ENCODE measurements around the gene LARP4B. TPM values are rescaled to one million over a fixed set of nuclear protein-coding genes. Genes with fewer than 3 reads are reported as not detected.

The LARP4B gene
- polyA plus RNA-seq, 1 donor (not counting 4 experiments of a cell fraction or from before 2014, with no cell fraction given): 39.4 TPM

DNA sequence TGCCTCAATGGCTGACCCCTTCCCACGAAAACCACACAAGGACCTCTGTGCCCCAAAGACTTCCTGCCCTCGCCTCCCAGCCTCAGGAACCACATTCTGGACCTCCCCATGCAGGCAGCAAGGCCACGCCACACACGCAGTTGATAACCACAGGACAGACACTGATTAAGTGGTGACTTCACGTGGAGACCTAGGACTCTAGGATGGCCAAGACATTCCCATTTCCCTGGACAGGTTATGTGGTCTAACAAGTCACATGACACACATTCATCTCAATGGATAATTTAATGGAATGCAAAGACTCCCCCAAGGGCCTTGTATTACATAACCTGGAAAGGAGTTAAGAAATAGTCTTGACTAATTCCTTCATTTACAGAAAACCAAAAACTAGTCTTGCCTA is 110.2 kb downstream of the LARP4B start:
- Histone ChIP-seq H3K4me3 (ENCODE audit: control insufficient read depth in 2 of 3, extremely low read depth in 1 of 3, insufficient read depth in 2 of 3, low read depth in 1 of 3, low read length in 3 of 3) (no peak overlapping the region), H3K27me3 (ENCODE audit: control insufficient read depth, extremely low read depth, insufficient read depth, low read length) (no peaks in the 10 kb centered on the region), H4K20me1 (ENCODE audit: control insufficient read depth, extremely low read depth, insufficient read depth, low read length) (no peaks in the 10 kb centered on the region), H3K4me1 (ENCODE audit: control insufficient read depth, extremely low read depth, insufficient read depth, low read length) (no peaks in the 10 kb centered on the region), H3K9me1 (ENCODE audit: control insufficient read depth, extremely low read depth, insufficient read depth, low read length) (no peaks in the 10 kb centered on the region), H3K79me2 (ENCODE audit: control insufficient read depth, insufficient read depth, low read length) (no peaks in the 10 kb centered on the region), H3K9ac (ENCODE audit: control insufficient read depth, extremely low read depth, insufficient read depth, low read length) (no peak overlapping the region), H3K36me3 (ENCODE audit: control insufficient read depth in 2 of 2, extremely low read depth in 1 of 2, insufficient read depth in 2 of 2, low read length in 2 of 2) (peaks cover 57 to 80% of the 10 kb centered on the region in 2 experiments), H2AFZ (ENCODE audit: control insufficient read depth, low read length) (no peak overlapping the region), H3K9me3 (ENCODE audit: control insufficient read depth, low read depth, low read length) (no peaks in the 10 kb centered on the region), H3K4me2 (ENCODE audit: control insufficient read depth, extremely low read depth, insufficient read depth, low read depth, low read length) (no peak overlapping the region), H3K27ac (ENCODE audit: control insufficient read depth, insufficient read depth, low read length) (no peak overlapping the region)
- TF ChIP-seq EZH2 (IDR thresholded peaks at IDR 0.05; ENCODE audit: low read length): no peak
- TF ChIP-seq, protein P1, sequence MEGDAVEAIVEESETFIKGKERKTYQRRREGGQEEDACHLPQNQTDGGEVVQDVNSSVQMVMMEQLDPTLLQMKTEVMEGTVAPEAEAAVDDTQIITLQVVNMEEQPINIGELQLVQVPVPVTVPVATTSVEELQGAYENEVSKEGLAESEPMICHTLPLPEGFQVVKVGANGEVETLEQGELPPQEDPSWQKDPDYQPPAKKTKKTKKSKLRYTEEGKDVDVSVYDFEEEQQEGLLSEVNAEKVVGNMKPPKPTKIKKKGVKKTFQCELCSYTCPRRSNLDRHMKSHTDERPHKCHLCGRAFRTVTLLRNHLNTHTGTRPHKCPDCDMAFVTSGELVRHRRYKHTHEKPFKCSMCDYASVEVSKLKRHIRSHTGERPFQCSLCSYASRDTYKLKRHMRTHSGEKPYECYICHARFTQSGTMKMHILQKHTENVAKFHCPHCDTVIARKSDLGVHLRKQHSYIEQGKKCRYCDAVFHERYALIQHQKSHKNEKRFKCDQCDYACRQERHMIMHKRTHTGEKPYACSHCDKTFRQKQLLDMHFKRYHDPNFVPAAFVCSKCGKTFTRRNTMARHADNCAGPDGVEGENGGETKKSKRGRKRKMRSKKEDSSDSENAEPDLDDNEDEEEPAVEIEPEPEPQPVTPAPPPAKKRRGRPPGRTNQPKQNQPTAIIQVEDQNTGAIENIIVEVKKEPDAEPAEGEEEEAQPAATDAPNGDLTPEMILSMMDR (optimal IDR thresholded peaks at IDR 0.05 in 1 of 3, IDR thresholded peaks at IDR 0.05 in 1 of 3, conservative IDR thresholded peaks at IDR 0.05 in 1 of 3; ENCODE audit: extremely low read depth in 1 of 3, insufficient read depth in 2 of 3, low read length in 3 of 3): no peak
- FAIRE-seq (no peak), DNase-seq (ENCODE audit: low read depth, low spot score) (no peak)
- dilution Hi-C loops (cut with MboI; ENCODE audit: extremely low pct_ligation_motif_present, low sequenced_read_pairs): no loop called here

DNA sequence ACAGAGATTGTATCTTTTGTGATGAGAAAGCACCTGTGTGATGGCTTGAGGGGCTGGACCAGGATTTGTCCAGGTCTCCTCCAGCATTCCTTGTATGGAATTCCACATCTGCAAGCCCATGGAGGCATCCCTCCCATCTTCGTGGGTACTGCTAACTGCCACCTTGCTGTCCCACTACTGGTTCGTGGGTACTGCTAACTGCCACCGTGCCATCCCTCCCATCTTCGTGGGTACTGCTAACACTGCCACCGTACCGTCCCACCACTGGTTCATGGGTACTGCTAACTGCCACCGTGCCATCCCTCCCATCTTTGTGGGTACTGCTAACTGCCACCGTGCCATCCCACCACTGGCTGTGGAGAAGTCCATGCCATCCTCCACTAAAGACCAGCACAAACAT is 111.7 kb downstream of the LARP4B start:
- no peaks in the 10 kb centered on the region for H3K79me2 ChIP-seq (ENCODE audit: control insufficient read depth, insufficient read depth, low read length)
- TF ChIP-seq, protein P1 (optimal IDR thresholded peaks at IDR 0.05 in 1 of 3, IDR thresholded peaks at IDR 0.05 in 1 of 3, conservative IDR thresholded peaks at IDR 0.05 in 1 of 3; ENCODE audit: extremely low read depth in 1 of 3, insufficient read depth in 2 of 3, low read length in 3 of 3): no peak
- no peak for TF ChIP-seq EZH2 (IDR thresholded peaks at IDR 0.05; ENCODE audit: low read length)
- no peaks in the 10 kb centered on the region for H3K27me3 ChIP-seq (ENCODE audit: control insufficient read depth, extremely low read depth, insufficient read depth, low read length)
- peaks cover 57 to 79% of the 10 kb centered on the region in 2 experiments for H3K36me3 ChIP-seq (ENCODE audit: control insufficient read depth in 2 of 2, extremely low read depth in 1 of 2, insufficient read depth in 2 of 2, low read length in 2 of 2)
- dilution Hi-C loops (cut with MboI; ENCODE audit: extremely low pct_ligation_motif_present, low sequenced_read_pairs): no loop called here
- H3K9me1 ChIP-seq (ENCODE audit: control insufficient read depth, extremely low read depth, insufficient read depth, low read length): no peaks in the 10 kb centered on the region
- H3K9me3 ChIP-seq (ENCODE audit: control insufficient read depth, low read depth, low read length): no peaks in the 10 kb centered on the region
- H3K9ac ChIP-seq (ENCODE audit: control insufficient read depth, extremely low read depth, insufficient read depth, low read length): no peak overlapping the region
- no peaks in the 10 kb centered on the region for H3K4me1 ChIP-seq (ENCODE audit: control insufficient read depth, extremely low read depth, insufficient read depth, low read length)
- DNase-seq (ENCODE audit: low read depth, low spot score): no peak
- no peak overlapping the region for H3K27ac ChIP-seq (ENCODE audit: control insufficient read depth, insufficient read depth, low read length)
- FAIRE-seq: no peak
- H3K4me2 ChIP-seq (ENCODE audit: control insufficient read depth, extremely low read depth, insufficient read depth, low read depth, low read length): no peak overlapping the region
- no peaks in the 10 kb centered on the region for H4K20me1 ChIP-seq (ENCODE audit: control insufficient read depth, extremely low read depth, insufficient read depth, low read length)
- no peak overlapping the region for H3K4me3 ChIP-seq (ENCODE audit: control insufficient read depth in 2 of 3, extremely low read depth in 1 of 3, insufficient read depth in 2 of 3, low read depth in 1 of 3, low read length in 3 of 3)
- H2AFZ ChIP-seq (ENCODE audit: control insufficient read depth, low read length): no peak overlapping the region
